ENCODE data around the gene PPM1D.
"Not testable (repeated sequence)": the region's sequence is repeated elsewhere in the genome, so short reads cannot be mapped to it uniquely, and the experiment has no call there.

PPM1D gene

GRCh38 chr17:60671482-60671881 lies 71.5 kb downstream of the PPM1D start:
- no peaks in the 10 kb centered on the region for H3K9me2 ChIP-seq (replicated peaks; ENCODE audit: control insufficient read depth, low read length)
- H3K9me3 ChIP-seq (ENCODE audit: control insufficient read depth, insufficient read depth, low read length), result no peaks in the 10 kb centered on the region
- H4K20me1 ChIP-seq (ENCODE audit: control insufficient read depth, insufficient read depth, low read depth, low read length), result no peaks in the 10 kb centered on the region
- TF ChIP-seq EZH2phosphoT487 (IDR thresholded peaks at IDR 0.05; ENCODE audit: borderline replicate concordance, low read length) (no peak), CTCF (IDR thresholded peaks at IDR 0.05; ENCODE audit: low read depth, low read length, poor library complexity, severe bottlenecking) (no peak)
- no peak overlapping the region for H3K4me3 ChIP-seq (ENCODE audit: low read length)
- H3K4me2 ChIP-seq (ENCODE audit: low read length), result no peak overlapping the region
- H3K36me3 ChIP-seq (ENCODE audit: control insufficient read depth, low read length), result no peaks in the 10 kb centered on the region
- H3F3A ChIP-seq (ENCODE audit: control insufficient read depth, insufficient read depth), result no peaks in the 10 kb centered on the region
- H3K79me2 ChIP-seq (ENCODE audit: control insufficient read depth, low read length), result no peaks in the 10 kb centered on the region
- no peaks in the 10 kb centered on the region for H3K4me1 ChIP-seq (ENCODE audit: control insufficient read depth, low read length)
- H3K27me3 ChIP-seq (ENCODE audit: control insufficient read depth, low read length), result no peaks in the 10 kb centered on the region
- no peak overlapping the region for H3K27ac ChIP-seq (ENCODE audit: low read depth, low read length)

- H3K27me3 ChIP-seq (ENCODE audit: control insufficient read depth, low read length); H3K79me2 ChIP-seq (ENCODE audit: control insufficient read depth, low read length); H4K20me1 ChIP-seq (ENCODE audit: control insufficient read depth, insufficient read depth, low read depth, low read length); H3K9me3 ChIP-seq (ENCODE audit: control insufficient read depth, insufficient read depth, low read length); H3K9me2 ChIP-seq (replicated peaks; ENCODE audit: control insufficient read depth, low read length); H3K27ac ChIP-seq (ENCODE audit: low read depth, low read length); H3K36me3 ChIP-seq (ENCODE audit: control insufficient read depth, low read length); H3K4me3 ChIP-seq (ENCODE audit: low read length); H3F3A ChIP-seq (ENCODE audit: control insufficient read depth, insufficient read depth); H3K4me2 ChIP-seq (ENCODE audit: low read length): not testable (repeated sequence)
- H3K4me1 ChIP-seq (ENCODE audit: control insufficient read depth, low read length), result peaks cover 11% of the 10 kb centered on the region
Measured at GRCh38 chr17:60674637-60675036, 74.6 kb downstream of the PPM1D start.

- H3F3A ChIP-seq (ENCODE audit: control insufficient read depth, insufficient read depth), result no peaks in the 10 kb centered on the region
- no peak overlapping the region for H3K27ac ChIP-seq (ENCODE audit: low read depth, low read length)
- H3K36me3 ChIP-seq (ENCODE audit: control insufficient read depth, low read length), result no peaks in the 10 kb centered on the region
- H3K4me2 ChIP-seq (ENCODE audit: low read length), result no peak overlapping the region
- TF ChIP-seq CTCF (IDR thresholded peaks at IDR 0.05; ENCODE audit: low read depth, low read length, poor library complexity, severe bottlenecking) (no peak), EZH2phosphoT487 (IDR thresholded peaks at IDR 0.05; ENCODE audit: borderline replicate concordance, low read length) (no peak)
- peaks cover 11% of the 10 kb centered on the region for H3K4me1 ChIP-seq (ENCODE audit: control insufficient read depth, low read length)
- H3K79me2 ChIP-seq (ENCODE audit: control insufficient read depth, low read length), result no peaks in the 10 kb centered on the region
- no peak overlapping the region for H3K4me3 ChIP-seq (ENCODE audit: low read length)
- H4K20me1 ChIP-seq (ENCODE audit: control insufficient read depth, insufficient read depth, low read depth, low read length), result no peaks in the 10 kb centered on the region
- no peaks in the 10 kb centered on the region for H3K9me3 ChIP-seq (ENCODE audit: control insufficient read depth, insufficient read depth, low read length)
- H3K9me2 ChIP-seq (replicated peaks; ENCODE audit: control insufficient read depth, low read length), result no peaks in the 10 kb centered on the region
- no peaks in the 10 kb centered on the region for H3K27me3 ChIP-seq (ENCODE audit: control insufficient read depth, low read length)
Measured at GRCh38 chr17:60675997-60676396, 76.0 kb downstream of the PPM1D start.

GRCh38 chr17:60676758-60677307 lies 76.8 kb downstream of the PPM1D start:
- no peaks in the 10 kb centered on the region for H3K9me3 ChIP-seq (ENCODE audit: control insufficient read depth, insufficient read depth, low read length)
- no peaks in the 10 kb centered on the region for H3K36me3 ChIP-seq (ENCODE audit: control insufficient read depth, low read length)
- no peaks in the 10 kb centered on the region for H4K20me1 ChIP-seq (ENCODE audit: control insufficient read depth, insufficient read depth, low read depth, low read length)
- no peaks in the 10 kb centered on the region for H3K27me3 ChIP-seq (ENCODE audit: control insufficient read depth, low read length)
- H3K9me2 ChIP-seq (replicated peaks; ENCODE audit: control insufficient read depth, low read length), result no peaks in the 10 kb centered on the region
- TF ChIP-seq EZH2phosphoT487 (IDR thresholded peaks at IDR 0.05; ENCODE audit: borderline replicate concordance, low read length), result no peak
- no peak for TF ChIP-seq CTCF (IDR thresholded peaks at IDR 0.05; ENCODE audit: low read depth, low read length, poor library complexity, severe bottlenecking)
- no peak overlapping the region for H3K27ac ChIP-seq (ENCODE audit: low read depth, low read length)
- H3K4me1 ChIP-seq (ENCODE audit: control insufficient read depth, low read length), result peaks cover 11% of the 10 kb centered on the region
- H3K4me2 ChIP-seq (ENCODE audit: low read length), result peak overlapping the region; percentile 85
- no peaks in the 10 kb centered on the region for H3F3A ChIP-seq (ENCODE audit: control insufficient read depth, insufficient read depth)
- H3K79me2 ChIP-seq (ENCODE audit: control insufficient read depth, low read length), result no peaks in the 10 kb centered on the region
- H3K4me3 ChIP-seq (ENCODE audit: low read length), result peak overlapping the region; percentile 82

Data from DOHH2 (cell line).